CD4-positive, CD25-positive, alpha-beta regulatory T cell (primary cell): Measurements from ENCODE around the gene PRXL2B. TPM values are rescaled to one million over a fixed set of nuclear protein-coding genes. Genes with fewer than 3 reads are reported as not detected.
A peak's percentile ranks its signal among the peaks of the same experiment; 100 is the strongest.
"Not testable (repeated sequence)": the region's sequence is repeated elsewhere in the genome, so short reads cannot be mapped to it uniquely, and the experiment has no call there.

Source experiments
- ATAC-seq, 2 donors: fragments of 150-1000 bp; cut with Tn5 transposase; one replicate each; pipeline ENCODE4 v1.10.0; 2021; ENCODE audit warnings: low read depth in 2 of 2, moderate number of reproducible peaks in 2 of 2, moderate library complexity in 1 of 2
- DNase-seq, 3 donors: peaks; one replicate each; pipeline versions ENCODE4 v3.0.0 to v3.0.0-alpha.2; 2012 to 2022; ENCODE audit warnings: mixed read lengths in 1 of 3
- H3K27ac ChIP-seq: one replicate; pipeline ENCODE4 v1.7.0; 2013; ENCODE audit warnings: mild to moderate bottlenecking, low read length; ENCODE audit not compliant: insufficient read depth, poor library complexity, severe bottlenecking
- H3K27me3 ChIP-seq: one replicate; pipeline ENCODE4 v1.7.0; 2013; ENCODE audit warnings: low read length; ENCODE audit not compliant: control insufficient read depth, insufficient read depth
- H3K36me3 ChIP-seq: one replicate; pipeline ENCODE4 v1.7.0; 2013; ENCODE audit warnings: mild to moderate bottlenecking, low read length, moderate library complexity; ENCODE audit not compliant: control insufficient read depth, insufficient read depth
- H3K4me1 ChIP-seq: 2 replicates; pipeline ENCODE4 v1.7.0; 2013; ENCODE audit warnings: mild to moderate bottlenecking, low read length; ENCODE audit not compliant: insufficient read depth, control insufficient read depth, poor library complexity, severe bottlenecking
- H3K4me3 ChIP-seq: one replicate; pipeline ENCODE4 v1.7.0; 2013; ENCODE audit warnings: low read depth, mild to moderate bottlenecking, low read length, moderate library complexity
- H3K9me3 ChIP-seq, 2 experiments: 1 replicate in 1 of 2; 2 replicates in 1 of 2; pipeline ENCODE4 v1.7.0; 2013; ENCODE audit warnings: low read length in 2 of 2, mild to moderate bottlenecking in 1 of 2, moderate library complexity in 1 of 2; ENCODE audit not compliant: control insufficient read depth in 2 of 2
- H3K27ac Mint-ChIP-seq, 3 donors: one replicate each; pipeline ENCODE4 v1.8.0; 2020 to 2022; ENCODE audit warnings: mild to moderate bottlenecking in 3 of 3, mixed read lengths in 3 of 3, moderate library complexity in 2 of 3
- H3K27me3 Mint-ChIP-seq: one replicate; pipeline ENCODE4 v1.8.0; 2022; ENCODE audit warnings: mild to moderate bottlenecking, mixed read lengths
- H3K36me3 Mint-ChIP-seq: one replicate; pipeline ENCODE4 v1.8.0; 2020; ENCODE audit warnings: mixed read lengths
- H3K4me1 Mint-ChIP-seq, 4 donors: one replicate each; pipeline ENCODE4 v1.8.0; 2020 to 2022; ENCODE audit warnings: mixed read lengths in 4 of 4, mild to moderate bottlenecking in 1 of 4
- H3K4me3 Mint-ChIP-seq, 4 donors: one replicate each; pipeline ENCODE4 v1.8.0; 2020 to 2022; ENCODE audit warnings: mild to moderate bottlenecking in 4 of 4, mixed read lengths in 4 of 4, moderate library complexity in 3 of 4
- H3K9me3 Mint-ChIP-seq, 7 donors: one replicate each; pipeline ENCODE4 v1.8.0; 2020 to 2022; ENCODE audit warnings: mixed read lengths in 7 of 7, mild to moderate bottlenecking in 3 of 7, moderate library complexity in 2 of 7
- polyA plus RNA-seq, 4 donors: library from polyadenylated mRNA; unstranded; fragments of 300-500 nt; fragmentation: Illumina TruSeq; gene quantifications; one replicate each; pipeline ENCODE4 v1.2.3, GENCODE V29; 2021
- total RNA-seq: library from RNA; stranded (reverse); gene quantifications from one replicate; pipeline ENCODE4 v1.2.3, GENCODE V29; 2022

PRXL2B gene
- total and polyA plus RNA-seq, 5 donors from 2014 or later, result 24.5 to 31.1 (median 27.1) TPM

DNA sequence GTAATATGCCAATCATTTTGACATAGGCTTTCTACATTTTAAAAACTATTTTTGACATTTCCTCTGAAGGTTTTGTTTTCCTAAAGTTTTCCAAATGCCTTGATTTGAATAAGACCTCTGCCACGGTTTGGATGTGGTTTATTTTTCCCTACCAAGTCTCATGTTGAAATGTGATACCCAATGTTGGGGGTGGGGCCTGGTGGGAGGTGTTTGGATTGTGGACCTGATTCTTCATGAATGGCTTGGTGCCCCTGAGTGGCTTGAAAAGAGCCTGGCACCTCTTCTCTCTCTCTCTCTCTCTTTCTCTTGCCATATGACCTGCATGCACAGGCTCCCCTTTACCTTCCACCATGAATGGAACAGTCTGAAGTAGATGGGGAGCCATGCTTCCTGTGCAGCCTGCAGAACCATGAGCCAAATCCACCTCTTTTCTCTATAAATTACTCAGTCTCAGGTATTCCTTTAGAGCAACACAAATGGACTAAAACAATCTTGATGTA lies 31.4 kb downstream of the PRXL2B start:
- no peak overlapping the region for H3K4me3 ChIP-seq
- H3K36me3 ChIP-seq, result no peaks in the 10 kb centered on the region
- H3K36me3 Mint-ChIP-seq, result peaks cover 8% of the 10 kb centered on the region
- no peak for DNase-seq
- no peaks in the 10 kb centered on the region for H3K27me3 ChIP-seq
- peaks cover 0 to 7% (median 2%) of the 10 kb centered on the region in 4 donors for H3K4me1 Mint-ChIP-seq
- H3K27ac ChIP-seq, result no peak overlapping the region
- no peak for ATAC-seq
- peaks cover 16% of the 10 kb centered on the region for H3K27me3 Mint-ChIP-seq
- H3K9me3 ChIP-seq, result peaks cover 23 to 24% of the 10 kb centered on the region in 2 experiments
- no peak overlapping the region for H3K4me3 Mint-ChIP-seq
- peaks cover 0 to 39% (median 14%) of the 10 kb centered on the region in 7 donors for H3K9me3 Mint-ChIP-seq
- no peak overlapping the region for H3K27ac Mint-ChIP-seq
- no peaks in the 10 kb centered on the region for H3K4me1 ChIP-seq

DNA sequence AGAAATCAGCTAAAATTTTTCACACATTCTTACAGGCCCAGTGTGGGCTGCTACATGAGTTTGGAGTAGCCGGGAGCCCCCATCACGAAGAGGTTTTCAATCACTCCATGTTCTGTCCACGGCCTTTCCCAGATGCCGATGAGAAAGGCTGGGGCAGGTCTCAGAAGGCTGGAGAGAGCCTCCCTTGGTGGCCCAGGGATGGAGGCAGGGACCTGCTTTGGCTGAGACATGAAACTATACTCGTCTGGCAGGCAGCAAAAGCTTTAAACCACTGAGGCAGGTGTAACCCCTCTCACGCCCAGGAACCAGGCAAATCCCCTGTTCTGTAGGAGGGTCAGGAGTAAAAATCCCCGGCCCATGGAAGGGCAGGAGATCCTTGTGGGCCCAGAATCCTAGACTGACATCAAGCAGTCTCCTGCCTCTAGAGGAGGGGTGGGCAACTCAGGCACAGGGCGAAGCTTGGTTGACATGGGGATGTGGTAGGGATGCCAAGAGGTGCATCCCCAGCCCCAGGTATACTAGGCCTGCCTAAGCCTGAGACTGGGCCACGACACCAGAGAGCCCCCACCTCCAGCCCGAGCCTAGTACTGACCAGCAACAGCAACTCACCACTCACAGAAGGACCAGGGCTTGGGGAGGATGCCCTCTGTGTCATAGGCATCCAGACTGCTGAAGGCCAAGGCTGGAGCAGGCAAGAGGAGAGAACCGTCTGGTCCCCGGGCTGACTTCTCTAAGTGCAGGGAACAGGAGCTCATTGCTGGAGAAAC lies 37.2 kb downstream of the PRXL2B start:
- peaks cover 16% of the 10 kb centered on the region for H3K27me3 ChIP-seq
- H3K9me3 Mint-ChIP-seq, result peaks cover 0 to 5% (median 1%) of the 10 kb centered on the region in 7 donors
- no peak overlapping the region for H3K27ac Mint-ChIP-seq
- H3K9me3 ChIP-seq, result no peaks in the 10 kb centered on the region
- ATAC-seq (no peak), DNase-seq (no peak)
- no peak overlapping the region for H3K4me3 ChIP-seq
- H3K27ac ChIP-seq, result no peak overlapping the region
- no peak overlapping the region for H3K4me3 Mint-ChIP-seq
- peaks cover 48% of the 10 kb centered on the region for H3K27me3 Mint-ChIP-seq
- H3K36me3 Mint-ChIP-seq, result no peaks in the 10 kb centered on the region
- H3K4me1 Mint-ChIP-seq, result peaks cover 0 to 6% (median under 1%) of the 10 kb centered on the region in 4 donors
- peaks cover 6% of the 10 kb centered on the region for H3K4me1 ChIP-seq
- H3K36me3 ChIP-seq, result no peaks in the 10 kb centered on the region

DNA sequence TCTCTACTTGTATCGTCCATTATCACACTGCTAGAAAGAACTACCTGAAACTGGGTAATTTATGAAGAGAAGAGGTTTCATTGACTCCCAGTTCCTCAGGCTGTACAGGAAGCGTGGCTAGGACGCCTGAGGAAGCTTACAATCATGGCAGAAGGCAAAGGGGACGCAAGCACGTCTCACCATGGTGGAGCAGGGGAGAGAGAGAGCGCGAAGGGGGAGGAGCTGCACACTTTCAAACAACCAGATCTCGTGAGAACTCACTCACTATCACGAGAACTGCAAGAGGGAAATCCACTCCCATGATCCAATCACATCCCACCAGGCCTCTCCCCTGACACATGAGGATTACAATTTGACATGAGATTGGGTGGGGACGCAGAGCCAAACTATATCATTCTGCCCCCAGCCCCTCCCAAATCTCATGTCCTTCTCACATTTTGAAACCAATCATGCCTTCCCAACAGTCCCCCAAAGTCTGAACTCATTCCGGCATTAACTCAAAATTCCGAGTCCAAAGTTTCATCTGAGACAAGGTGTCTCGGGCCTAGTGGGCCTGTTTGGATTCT lies 38.2 kb downstream of the PRXL2B start:
- no peak overlapping the region for H3K4me3 Mint-ChIP-seq
- no peaks in the 10 kb centered on the region for H3K36me3 Mint-ChIP-seq

GRCh38 chr1:2625311-2625710 lies 38.7 kb downstream of the PRXL2B start:
- peaks cover 0 to 3% (median 0%) of the 10 kb centered on the region in 7 donors for H3K9me3 Mint-ChIP-seq
- H3K4me1 ChIP-seq, result peaks cover 10% of the 10 kb centered on the region
- peaks cover 16% of the 10 kb centered on the region for H3K27me3 ChIP-seq
- ATAC-seq (no peak), DNase-seq (no peak)
- H3K36me3 ChIP-seq, result no peaks in the 10 kb centered on the region
- H3K4me3 Mint-ChIP-seq, result no peak overlapping the region
- H3K4me3 ChIP-seq, result no peak overlapping the region
- no peak overlapping the region for H3K27ac ChIP-seq
- peaks cover 46% of the 10 kb centered on the region for H3K27me3 Mint-ChIP-seq
- H3K27ac Mint-ChIP-seq, result no peak overlapping the region
- no peaks in the 10 kb centered on the region for H3K9me3 ChIP-seq
- H3K36me3 Mint-ChIP-seq, result no peaks in the 10 kb centered on the region
- peaks cover 0 to 11% (median under 1%) of the 10 kb centered on the region in 4 donors for H3K4me1 Mint-ChIP-seq

More for the DNA sequence above, 38.2 kb downstream of the PRXL2B start:
- no peak overlapping the region for H3K4me3 ChIP-seq
- peaks cover 10% of the 10 kb centered on the region for H3K4me1 ChIP-seq
- H3K36me3 ChIP-seq, result no peaks in the 10 kb centered on the region
- Mint-ChIP-seq H3K27me3 (peaks cover 46% of the 10 kb centered on the region), H3K27ac (peak overlapping the region in 1 of 3 donors; percentile 3), H3K4me1 (peaks cover 0 to 9% (median under 1%) of the 10 kb centered on the region in 4 donors), H3K9me3 (peaks cover 0 to 4% (median 0%) of the 10 kb centered on the region in 7 donors)
- no peak overlapping the region for H3K27ac ChIP-seq
- H3K9me3 ChIP-seq, result no peaks in the 10 kb centered on the region
- ATAC-seq, result no peak
- DNase-seq, result no peak
- H3K27me3 ChIP-seq, result peaks cover 16% of the 10 kb centered on the region

DNA sequence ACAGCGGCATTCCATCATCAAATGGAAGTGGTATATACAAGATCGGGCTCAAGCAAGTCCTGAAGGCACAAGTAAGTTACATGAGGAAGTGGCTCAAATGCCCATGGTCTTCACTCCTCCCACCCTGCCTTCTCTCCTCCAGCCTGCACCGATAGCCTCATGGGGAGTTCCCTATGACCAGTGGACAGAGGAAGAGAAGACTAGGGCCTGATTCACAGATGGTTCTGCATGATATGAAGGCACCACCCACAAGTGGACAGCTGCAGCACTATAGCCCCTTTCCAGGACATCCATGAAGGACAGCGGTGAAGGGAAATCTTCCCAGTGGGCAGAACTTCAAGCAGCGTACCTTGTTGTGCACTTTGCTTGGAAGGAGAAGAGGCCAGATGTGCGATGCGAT lies 39.2 kb downstream of the PRXL2B start:
- H3K4me1 ChIP-seq, H3K27ac Mint-ChIP-seq, ATAC-seq, H3K4me3 Mint-ChIP-seq, H3K9me3 Mint-ChIP-seq, H3K36me3 Mint-ChIP-seq, DNase-seq, H3K4me3 ChIP-seq, H3K36me3 ChIP-seq, H3K27ac ChIP-seq, H3K9me3 ChIP-seq: not testable (repeated sequence)
- peaks cover 16% of the 10 kb centered on the region for H3K27me3 ChIP-seq
- peaks cover 0 to 12% (median under 1%) of the 10 kb centered on the region in 4 donors for H3K4me1 Mint-ChIP-seq
- H3K27me3 Mint-ChIP-seq, result peaks cover 47% of the 10 kb centered on the region

GRCh38 chr1:2627746-2628145 lies 41.2 kb downstream of the PRXL2B start:
- peaks cover 57% of the 10 kb centered on the region for H3K27me3 Mint-ChIP-seq
- peaks cover 10% of the 10 kb centered on the region for H3K4me1 ChIP-seq
- peaks cover 0 to 3% (median 0%) of the 10 kb centered on the region in 7 donors for H3K9me3 Mint-ChIP-seq
- ATAC-seq, result no peak
- no peak overlapping the region for H3K4me3 Mint-ChIP-seq
- no peak overlapping the region for H3K4me3 ChIP-seq
- H3K36me3 Mint-ChIP-seq, result no peaks in the 10 kb centered on the region
- H3K27ac Mint-ChIP-seq, result no peak overlapping the region
- no peak overlapping the region for H3K27ac ChIP-seq
- no peak for DNase-seq
- no peaks in the 10 kb centered on the region for H3K9me3 ChIP-seq
- no peaks in the 10 kb centered on the region for H3K36me3 ChIP-seq
- H3K4me1 Mint-ChIP-seq, result peaks cover 0 to 11% (median 0%) of the 10 kb centered on the region in 4 donors
- peaks cover 16% of the 10 kb centered on the region for H3K27me3 ChIP-seq

- Histone ChIP-seq H3K4me3 (no peak overlapping the region), H3K36me3 (no peaks in the 10 kb centered on the region), H3K9me3 (no peaks in the 10 kb centered on the region), H3K27ac (no peak overlapping the region), H3K27me3 (peaks cover 16% of the 10 kb centered on the region), H3K4me1 (peaks cover 10% of the 10 kb centered on the region)
- Mint-ChIP-seq H3K4me3 (no peak overlapping the region), H3K9me3 (peaks cover 0 to 3% (median 0%) of the 10 kb centered on the region in 7 donors), H3K27ac (no peak overlapping the region), H3K4me1 (peaks cover 0 to 9% (median 0%) of the 10 kb centered on the region in 4 donors), H3K36me3 (no peaks in the 10 kb centered on the region), H3K27me3 (peaks cover 57% of the 10 kb centered on the region)
- no peak for DNase-seq
- no peak for ATAC-seq
Observed at GRCh38 chr1:2628191-2628932, 41.8 kb downstream of the PRXL2B start.
